ENCODE results near the gene CNDP1. TPM values are rescaled to one million over a fixed set of nuclear protein-coding genes. Genes with fewer than 3 reads are reported as not detected.

CNDP1 gene
- total RNA-seq, 4 donors from 2014 or later, result not detected

DNA sequence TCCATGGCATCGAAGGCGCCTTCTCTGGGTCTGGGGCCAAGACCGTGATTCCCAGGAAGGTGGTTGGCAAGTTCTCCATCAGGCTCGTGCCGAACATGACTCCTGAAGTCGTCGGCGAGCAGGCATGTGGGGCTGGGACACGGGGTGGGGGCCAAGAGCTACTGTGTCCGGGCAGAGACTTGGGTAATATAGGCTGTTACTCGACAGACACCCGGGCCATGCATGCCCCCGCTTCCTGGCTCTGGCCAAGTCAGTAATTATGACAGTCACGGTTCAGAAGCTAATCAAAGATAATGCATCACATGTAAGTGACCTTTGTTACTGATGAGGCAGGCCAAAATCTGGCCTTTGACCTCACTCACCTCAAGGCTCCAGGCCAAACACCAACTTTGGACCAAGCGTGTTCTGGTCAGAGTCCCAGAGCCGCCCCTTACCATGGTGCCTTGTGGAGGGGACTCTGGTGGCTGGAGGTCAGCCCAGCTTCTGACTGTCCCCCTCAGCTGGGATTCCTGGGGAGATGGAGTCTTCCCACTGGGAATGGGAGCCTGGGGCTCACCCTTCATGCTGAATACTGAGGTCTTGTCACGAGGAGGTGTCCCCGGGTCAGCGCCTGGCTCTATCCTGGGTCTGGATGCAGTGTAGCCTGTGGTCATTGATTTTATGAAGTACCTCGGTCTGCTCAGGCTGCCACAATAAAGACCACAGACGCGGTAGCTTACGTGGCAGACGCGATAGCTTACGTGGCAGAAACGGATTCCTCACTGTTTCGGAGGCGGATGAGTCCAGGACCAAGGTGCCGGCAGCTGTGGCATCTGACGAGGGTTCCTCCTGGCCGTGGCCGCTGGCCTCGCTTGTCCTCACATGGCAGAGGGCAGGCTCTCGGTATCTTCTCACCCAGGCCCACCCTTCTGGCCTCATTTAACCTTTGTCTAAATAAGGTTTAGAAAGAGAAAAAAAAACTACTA is 17.7 kb upstream of the CNDP1 start:
- Histone ChIP-seq H3K27ac (no peak overlapping the region), H3K27me3 (no peaks in the 10 kb centered on the region), H3K9me3 (no peaks in the 10 kb centered on the region), H3K4me3 (no peak overlapping the region), H3K4me1 (no peaks in the 10 kb centered on the region), H3K36me3 (peaks cover 60 to 99% (median 61%) of the 10 kb centered on the region in 3 donors)
- WGBS, 2 donors, result 91 to 92% methylated on average over 4 to 16 of the region's 35 CpGs
- TF ChIP-seq, protein P1, sequence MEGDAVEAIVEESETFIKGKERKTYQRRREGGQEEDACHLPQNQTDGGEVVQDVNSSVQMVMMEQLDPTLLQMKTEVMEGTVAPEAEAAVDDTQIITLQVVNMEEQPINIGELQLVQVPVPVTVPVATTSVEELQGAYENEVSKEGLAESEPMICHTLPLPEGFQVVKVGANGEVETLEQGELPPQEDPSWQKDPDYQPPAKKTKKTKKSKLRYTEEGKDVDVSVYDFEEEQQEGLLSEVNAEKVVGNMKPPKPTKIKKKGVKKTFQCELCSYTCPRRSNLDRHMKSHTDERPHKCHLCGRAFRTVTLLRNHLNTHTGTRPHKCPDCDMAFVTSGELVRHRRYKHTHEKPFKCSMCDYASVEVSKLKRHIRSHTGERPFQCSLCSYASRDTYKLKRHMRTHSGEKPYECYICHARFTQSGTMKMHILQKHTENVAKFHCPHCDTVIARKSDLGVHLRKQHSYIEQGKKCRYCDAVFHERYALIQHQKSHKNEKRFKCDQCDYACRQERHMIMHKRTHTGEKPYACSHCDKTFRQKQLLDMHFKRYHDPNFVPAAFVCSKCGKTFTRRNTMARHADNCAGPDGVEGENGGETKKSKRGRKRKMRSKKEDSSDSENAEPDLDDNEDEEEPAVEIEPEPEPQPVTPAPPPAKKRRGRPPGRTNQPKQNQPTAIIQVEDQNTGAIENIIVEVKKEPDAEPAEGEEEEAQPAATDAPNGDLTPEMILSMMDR (IDR thresholded peaks at IDR 0.05), result no peak
- TF ChIP-seq POLR2A (IDR thresholded peaks at IDR 0.05), result no peak
- intact Hi-C loops (cut with DNase I), result no loop called here
- DNase-seq, result no peak

DNA sequence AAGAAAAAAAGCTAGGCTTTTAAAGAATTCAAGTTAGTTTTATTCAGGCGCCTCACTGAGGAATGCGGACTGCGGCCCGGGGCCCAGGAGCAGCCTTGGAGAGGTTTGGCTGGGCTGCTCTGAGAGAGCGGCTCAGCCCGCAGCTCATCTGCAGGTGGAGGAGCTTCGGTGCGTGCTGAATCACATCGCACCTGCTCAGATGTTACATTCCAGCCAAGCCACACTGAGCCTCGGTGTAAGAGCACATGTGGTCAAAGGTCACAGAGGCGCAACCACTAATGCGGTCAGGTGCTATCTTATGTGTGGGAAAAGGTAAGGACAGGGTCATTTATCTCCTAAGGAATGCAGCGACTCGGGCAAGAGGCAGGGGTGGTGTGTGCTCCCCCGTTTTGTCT is 17.1 kb upstream of the CNDP1 start:
- H3K36me3 ChIP-seq, result peaks cover 53 to 95% (median 54%) of the 10 kb centered on the region in 3 donors
- H3K27ac ChIP-seq, result no peak overlapping the region
- no peak for DNase-seq
- intact Hi-C loops (cut with DNase I), result no loop called here
- no peaks in the 10 kb centered on the region for H3K4me1 ChIP-seq
- H3K27me3 ChIP-seq, result no peaks in the 10 kb centered on the region
- no peak for TF ChIP-seq POLR2A (IDR thresholded peaks at IDR 0.05)
- TF ChIP-seq, protein P1 (IDR thresholded peaks at IDR 0.05), result no peak
- H3K4me3 ChIP-seq, result no peak overlapping the region
- WGBS, 2 donors, result 81 to 94% methylated on average over 15 of the region's 15 CpGs
- no peaks in the 10 kb centered on the region for H3K9me3 ChIP-seq

DNA sequence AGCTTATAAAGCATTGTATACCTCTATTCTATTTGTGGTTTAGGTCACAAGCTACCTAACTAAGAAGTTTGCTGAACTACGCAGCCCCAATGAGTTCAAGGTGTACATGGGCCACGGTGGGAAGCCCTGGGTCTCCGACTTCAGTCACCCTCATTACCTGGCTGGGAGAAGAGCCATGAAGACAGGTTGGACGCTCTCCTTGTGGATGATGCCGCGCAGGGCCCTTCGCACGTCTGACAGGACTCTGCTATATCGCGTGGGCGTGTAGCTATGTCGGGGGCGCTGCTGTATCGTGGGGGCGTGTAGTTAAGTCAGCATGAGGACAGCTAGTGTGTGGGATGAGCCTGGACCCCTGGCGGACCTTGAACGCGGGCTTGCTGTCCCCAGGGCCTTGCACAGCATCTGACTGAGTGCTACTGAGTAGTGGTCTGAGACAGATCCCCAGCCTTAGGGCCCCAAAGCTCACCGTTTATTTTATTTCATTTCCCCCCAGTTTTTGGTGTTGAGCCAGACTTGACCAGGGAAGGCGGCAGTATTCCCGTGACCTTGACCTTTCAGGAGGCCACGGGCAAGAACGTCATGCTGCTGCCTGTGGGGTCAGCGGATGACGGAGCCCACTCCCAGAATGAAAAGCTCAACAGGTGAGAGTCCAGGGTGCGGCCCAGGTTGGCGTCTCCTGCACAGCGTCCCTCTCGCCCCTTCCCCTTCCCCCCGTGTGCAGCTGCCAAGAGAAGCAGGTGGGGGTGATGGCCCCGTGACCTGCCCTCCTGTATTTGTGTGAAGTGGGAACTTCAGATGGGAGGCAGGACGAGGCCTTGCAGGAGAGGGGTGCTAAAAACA is 15.6 kb upstream of the CNDP1 start:
- H3K9me3 ChIP-seq, result no peaks in the 10 kb centered on the region
- H3K4me3 ChIP-seq, result no peak overlapping the region
- DNase-seq, result no peak
- no peak overlapping the region for H3K27ac ChIP-seq
- TF ChIP-seq POLR2A (IDR thresholded peaks at IDR 0.05), result no peak
- TF ChIP-seq, protein P1 (IDR thresholded peaks at IDR 0.05), result no peak
- H3K27me3 ChIP-seq, result no peaks in the 10 kb centered on the region
- 81 to 85% methylated on average over 8 to 15 of the region's 32 CpGs for WGBS, 2 donors
- peaks cover 42 to 81% (median 48%) of the 10 kb centered on the region in 3 donors for H3K36me3 ChIP-seq
- H3K4me1 ChIP-seq, result no peaks in the 10 kb centered on the region
- intact Hi-C loops (cut with DNase I), result no loop called here

DNA sequence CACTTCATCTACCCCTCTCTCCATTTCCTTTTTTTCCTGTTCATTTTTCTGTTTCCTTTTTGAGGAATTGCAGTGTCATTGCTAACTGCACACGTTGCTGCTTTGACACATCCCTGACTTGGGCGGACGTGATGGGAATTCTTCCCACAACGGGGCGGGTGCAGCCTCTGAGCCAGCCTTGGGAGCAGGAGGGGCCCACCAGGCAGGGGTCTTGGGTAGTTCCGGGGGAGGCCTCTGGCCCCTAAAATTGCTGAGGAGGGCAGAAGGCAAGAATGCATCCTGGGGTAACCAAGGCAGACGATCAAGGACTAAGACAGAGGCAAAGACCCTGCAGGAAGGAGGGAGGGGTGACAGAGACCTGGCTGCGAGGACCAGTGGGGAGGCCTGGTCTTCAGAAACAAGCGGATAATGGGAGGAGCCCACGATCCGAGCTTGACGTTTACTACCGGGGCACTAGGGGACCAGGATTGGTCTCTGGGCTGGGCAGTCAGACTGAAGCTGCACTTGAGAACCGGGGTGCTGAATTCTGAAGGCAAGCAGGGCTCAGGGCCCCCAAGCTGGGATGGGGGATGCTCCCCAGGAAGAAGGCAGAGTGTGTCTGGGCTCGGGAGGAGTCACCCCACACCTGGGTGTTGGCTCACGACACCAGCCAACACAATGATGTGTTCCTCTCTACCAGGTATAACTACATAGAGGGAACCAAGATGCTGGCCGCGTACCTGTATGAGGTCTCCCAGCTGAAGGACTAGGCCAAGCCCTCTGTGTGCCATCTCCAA is 14.8 kb upstream of the CNDP1 start:
- no peaks in the 10 kb centered on the region for H3K9me3 ChIP-seq
- intact Hi-C loops (cut with DNase I), result no loop called here
- DNase-seq, result no peak
- no peaks in the 10 kb centered on the region for H3K27me3 ChIP-seq
- WGBS, 2 donors, result 91 to 93% methylated on average over 9 to 14 of the region's 18 CpGs
- no peak overlapping the region for H3K27ac ChIP-seq
- H3K36me3 ChIP-seq, result peaks cover 39 to 74% (median 48%) of the 10 kb centered on the region in 3 donors
- H3K4me1 ChIP-seq, result no peaks in the 10 kb centered on the region
- no peak overlapping the region for H3K4me3 ChIP-seq
- no peak for TF ChIP-seq POLR2A (IDR thresholded peaks at IDR 0.05)
- TF ChIP-seq, protein P1 (IDR thresholded peaks at IDR 0.05), result no peak
